Activated B cell treated with CpG ODN at 0.5 μM for 24 hours (primary cell): Measurements from ENCODE around the gene SIGLEC14. TPM values are rescaled to one million over a fixed set of nuclear protein-coding genes. Genes with fewer than 3 reads are reported as not detected.
A peak's percentile ranks its signal among the peaks of the same experiment; 100 is the strongest.
"Not testable (repeated sequence)": the region's sequence is repeated elsewhere in the genome, so short reads cannot be mapped to it uniquely, and the experiment has no call there.

Experiments used
- ATAC-seq: fragments of 200-7000 bp; cut with Tn5 transposase; one replicate; pipeline ENCODE4 v1.10.0; 2021; ENCODE audit warnings: low read depth, mild to moderate bottlenecking, moderate library complexity
- CTCF ChIA-PET: fragments of 350-600 bp; sonication (Branson Sonifier 250); formaldehyde crosslinking; loops from one replicate; lab custom pipeline; 2021; ENCODE audit warnings: antibody characterized with exemption; lab: Charles Lee
- POLR2A ChIA-PET: fragments of 350-600 bp; sonication (Branson Sonifier 250); formaldehyde crosslinking; loops from one replicate; lab custom pipeline; 2021; ENCODE audit warnings: antibody characterized with exemption; lab: Charles Lee
- DNase-seq: peaks from one replicate; pipeline ENCODE4 v3.0.0; 2022
- H3K27ac Mint-ChIP-seq: one replicate; pipeline ENCODE4 v1.8.0; 2020; ENCODE audit warnings: mixed read lengths
- H3K27me3 Mint-ChIP-seq: one replicate; pipeline ENCODE4 v1.8.0; 2021; ENCODE audit warnings: mixed read lengths
- H3K36me3 Mint-ChIP-seq: one replicate; pipeline ENCODE4 v1.8.0; 2021; ENCODE audit warnings: low read depth, mixed read lengths
- H3K4me1 Mint-ChIP-seq: one replicate; pipeline ENCODE4 v1.8.0; 2021; ENCODE audit warnings: mixed read lengths
- H3K4me3 Mint-ChIP-seq: one replicate; pipeline ENCODE4 v1.8.0; 2020; ENCODE audit warnings: mild to moderate bottlenecking, mixed read lengths
- H3K9me3 Mint-ChIP-seq: one replicate; pipeline ENCODE4 v1.8.0; 2020; ENCODE audit warnings: mixed read lengths
- intact Hi-C: fragments of 100-400 bp; cut with micrococcal nuclease; formaldehyde crosslinking; loops from one replicate; pipeline ENCODE4 v1.15.1; 2024
- total RNA-seq: library from RNA; stranded (reverse); gene quantifications from 2 replicates; pipeline ENCODE4 v1.2.3, GENCODE V29; 2022
- TF ChIP-seq, protein P1 (sequence below): fragments of 200-600 bp; IDR thresholded peaks from one replicate; pipeline ENCODE4 v1.8.0; 2022; ENCODE audit warnings: antibody characterized with exemption, mild to moderate bottlenecking

Gene SIGLEC14, protein sequence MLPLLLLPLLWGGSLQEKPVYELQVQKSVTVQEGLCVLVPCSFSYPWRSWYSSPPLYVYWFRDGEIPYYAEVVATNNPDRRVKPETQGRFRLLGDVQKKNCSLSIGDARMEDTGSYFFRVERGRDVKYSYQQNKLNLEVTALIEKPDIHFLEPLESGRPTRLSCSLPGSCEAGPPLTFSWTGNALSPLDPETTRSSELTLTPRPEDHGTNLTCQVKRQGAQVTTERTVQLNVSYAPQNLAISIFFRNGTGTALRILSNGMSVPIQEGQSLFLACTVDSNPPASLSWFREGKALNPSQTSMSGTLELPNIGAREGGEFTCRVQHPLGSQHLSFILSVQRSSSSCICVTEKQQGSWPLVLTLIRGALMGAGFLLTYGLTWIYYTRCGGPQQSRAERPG
- total RNA-seq: 10.5 and 12.8 TPM in 2 replicates

DNA sequence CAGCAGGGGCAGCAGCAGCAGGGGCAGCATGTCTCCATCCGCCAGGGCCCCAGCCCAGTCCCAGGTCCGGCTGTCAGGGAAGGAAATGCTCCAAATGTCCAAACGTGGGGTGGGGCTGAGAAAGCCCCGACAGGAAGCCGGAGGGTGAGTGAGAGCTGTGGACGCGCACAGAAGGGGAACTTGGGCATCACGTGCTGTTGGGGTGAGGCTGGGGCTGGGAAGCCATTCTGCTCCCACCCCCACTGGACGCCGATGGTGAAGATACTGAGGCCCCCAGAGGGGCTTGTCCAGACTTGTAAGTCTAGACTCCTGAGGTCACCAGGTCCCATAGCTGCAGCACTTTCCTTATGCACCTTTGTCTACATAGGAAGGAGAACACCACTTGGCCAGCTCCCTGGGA lies at the start of gene SIGLEC14:
Gene SIGLEC14, minus strand, starts transcription at position 96 of the 400 bp plus-strand sequence. Its CDS starts 66 bp downstream, at position 30.
- ATAC-seq: peak; percentile 13
- Mint-ChIP-seq H3K36me3 (peaks cover 18% of the 10 kb centered on the region), H3K4me3 (peak within 1 kb of the TSS; percentile 83), H3K27ac (peak within 1 kb of the TSS; percentile 84), H3K4me1 (peaks cover 67% of the 10 kb centered on the region)
- CTCF ChIA-PET, H3K9me3 Mint-ChIP-seq, H3K27me3 Mint-ChIP-seq, DNase-seq: not testable (repeated sequence)
- POLR2A ChIA-PET: interaction anchor here (0.6 to 1.1 kb wide), 2 partner anchors 25 to 1681 kb away, joined by 4 to 7 read pairs; no protein-coding TSS in a partner anchor
- intact Hi-C loops: loop anchor here (1.0 kb wide), 1 partner anchor 18 kb away; no protein-coding TSS in a partner anchor

- Mint-ChIP-seq H3K4me3 (no peak overlapping the region), H3K36me3 (no peaks in the 10 kb centered on the region), H3K9me3 (no peaks in the 10 kb centered on the region), H3K4me1 (peaks cover 3% of the 10 kb centered on the region), H3K27ac (peak overlapping the region; percentile 20), H3K27me3 (peaks cover 44% of the 10 kb centered on the region)
- TF ChIP-seq, protein P1, sequence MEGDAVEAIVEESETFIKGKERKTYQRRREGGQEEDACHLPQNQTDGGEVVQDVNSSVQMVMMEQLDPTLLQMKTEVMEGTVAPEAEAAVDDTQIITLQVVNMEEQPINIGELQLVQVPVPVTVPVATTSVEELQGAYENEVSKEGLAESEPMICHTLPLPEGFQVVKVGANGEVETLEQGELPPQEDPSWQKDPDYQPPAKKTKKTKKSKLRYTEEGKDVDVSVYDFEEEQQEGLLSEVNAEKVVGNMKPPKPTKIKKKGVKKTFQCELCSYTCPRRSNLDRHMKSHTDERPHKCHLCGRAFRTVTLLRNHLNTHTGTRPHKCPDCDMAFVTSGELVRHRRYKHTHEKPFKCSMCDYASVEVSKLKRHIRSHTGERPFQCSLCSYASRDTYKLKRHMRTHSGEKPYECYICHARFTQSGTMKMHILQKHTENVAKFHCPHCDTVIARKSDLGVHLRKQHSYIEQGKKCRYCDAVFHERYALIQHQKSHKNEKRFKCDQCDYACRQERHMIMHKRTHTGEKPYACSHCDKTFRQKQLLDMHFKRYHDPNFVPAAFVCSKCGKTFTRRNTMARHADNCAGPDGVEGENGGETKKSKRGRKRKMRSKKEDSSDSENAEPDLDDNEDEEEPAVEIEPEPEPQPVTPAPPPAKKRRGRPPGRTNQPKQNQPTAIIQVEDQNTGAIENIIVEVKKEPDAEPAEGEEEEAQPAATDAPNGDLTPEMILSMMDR: no peak
- ChIA-PET CTCF (no interaction called here), POLR2A (no interaction called here)
- DNase-seq (no peak), ATAC-seq (no peak)
- intact Hi-C loops: no loop called here
Measured at GRCh38 chr19:51695702-51696315, 49.2 kb upstream of the SIGLEC14 start.

DNA sequence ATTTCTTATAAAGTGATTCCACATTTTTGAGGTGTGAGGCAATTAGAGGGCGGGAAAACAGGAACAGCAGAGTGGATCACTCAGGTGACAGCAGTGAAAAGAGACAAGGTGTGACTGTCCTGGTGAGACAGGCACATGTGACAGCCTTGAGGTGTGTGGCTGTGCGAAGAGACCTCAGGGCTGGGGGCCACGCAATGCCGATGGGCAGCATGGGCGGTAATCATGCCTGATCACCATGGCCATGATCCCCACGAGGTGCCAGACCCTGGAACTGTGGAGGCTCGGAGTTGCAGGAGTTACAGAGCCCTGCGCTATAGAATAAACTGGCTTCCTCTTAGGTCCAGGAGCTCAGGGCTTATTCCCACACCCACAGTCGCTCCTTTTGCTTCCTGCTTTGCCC lies 48.5 kb upstream of the SIGLEC14 start:
- Mint-ChIP-seq H3K36me3 (no peaks in the 10 kb centered on the region), H3K9me3 (no peaks in the 10 kb centered on the region), H3K4me3 (no peak overlapping the region), H3K27ac (no peak overlapping the region), H3K27me3 (peaks cover 45% of the 10 kb centered on the region), H3K4me1 (peaks cover 7% of the 10 kb centered on the region)
- ChIA-PET POLR2A (no interaction called here), CTCF (no interaction called here)
- TF ChIP-seq, protein P1: no peak
- ATAC-seq: no peak
- DNase-seq: no peak
- intact Hi-C loops: no loop called here

- ChIA-PET CTCF (no interaction called here), POLR2A (no interaction called here)
Measured at GRCh38 chr19:51694318-51695085, 47.9 kb upstream of the SIGLEC14 start.

DNA sequence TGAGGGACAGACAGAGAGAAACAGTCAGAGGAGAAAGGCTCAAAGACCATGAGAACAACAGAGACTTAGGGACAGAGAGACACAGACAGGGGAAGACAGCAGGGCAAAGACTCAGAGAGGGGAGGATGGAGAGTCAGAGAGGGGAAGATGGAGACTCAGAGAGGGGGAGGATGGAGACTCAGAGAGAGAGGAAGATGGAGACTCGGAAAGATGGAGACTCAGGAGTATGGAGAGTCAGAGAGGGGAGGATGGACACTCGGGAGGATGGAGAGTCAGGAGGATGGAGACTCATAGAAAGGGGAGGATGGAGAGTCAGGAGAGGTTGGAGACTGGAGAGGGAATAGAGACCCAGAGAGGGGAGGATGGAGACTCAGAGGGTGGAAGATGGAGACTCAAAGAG lies 47.2 kb upstream of the SIGLEC14 start:
- no peak overlapping the region for H3K27ac Mint-ChIP-seq
- intact Hi-C loops: no loop called here
- peaks cover 49% of the 10 kb centered on the region for H3K27me3 Mint-ChIP-seq
- ATAC-seq (no peak), DNase-seq (no peak)
- TF ChIP-seq, protein P1: no peak
- H3K4me3 Mint-ChIP-seq: no peak overlapping the region
- H3K9me3 Mint-ChIP-seq: no peaks in the 10 kb centered on the region
- POLR2A ChIA-PET: no interaction called here
- H3K36me3 Mint-ChIP-seq: no peaks in the 10 kb centered on the region
- CTCF ChIA-PET: no interaction called here
- H3K4me1 Mint-ChIP-seq: peaks cover 12% of the 10 kb centered on the region

More at GRCh38 chr19:51694318-51695085, 47.9 kb upstream of the SIGLEC14 start:
- no peak overlapping the region for H3K4me3 Mint-ChIP-seq
- H3K4me1 Mint-ChIP-seq: peaks cover 12% of the 10 kb centered on the region
- H3K27me3 Mint-ChIP-seq: peaks cover 49% of the 10 kb centered on the region
- ATAC-seq: no peak
- TF ChIP-seq, protein P1: no peak
- no peak overlapping the region for H3K27ac Mint-ChIP-seq
- no peaks in the 10 kb centered on the region for H3K36me3 Mint-ChIP-seq
- H3K9me3 Mint-ChIP-seq: no peaks in the 10 kb centered on the region
- intact Hi-C loops: no loop called here
- DNase-seq: no peak
